ENCODE measurements around the gene TGFBR2.
A peak's percentile ranks its signal among the peaks of the same experiment; 100 is the strongest.

The TGFBR2 gene

DNA sequence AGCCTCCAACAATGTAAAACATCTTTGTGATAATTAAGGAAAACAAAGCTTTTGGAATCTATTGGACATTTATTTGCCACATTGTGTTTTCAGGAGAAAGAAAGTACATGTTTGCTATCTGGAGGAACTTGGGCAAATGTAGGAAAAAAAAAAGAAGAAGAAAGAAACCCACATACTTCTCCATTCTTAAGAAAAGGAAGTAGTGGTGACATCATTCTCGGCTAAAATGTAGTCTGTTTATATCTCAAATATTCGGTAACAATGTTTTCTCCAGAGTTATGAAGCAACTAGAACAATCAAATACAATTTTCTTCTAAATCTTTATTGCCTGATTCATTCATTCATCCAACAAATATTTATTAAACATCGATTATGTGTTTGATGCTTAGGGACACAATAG is 2.3 kb upstream of the TGFBR2 start:
- no peak overlapping the region for H3K4me3 ChIP-seq (ENCODE audit: low read depth, low read length)
- TF ChIP-seq, protein P1, sequence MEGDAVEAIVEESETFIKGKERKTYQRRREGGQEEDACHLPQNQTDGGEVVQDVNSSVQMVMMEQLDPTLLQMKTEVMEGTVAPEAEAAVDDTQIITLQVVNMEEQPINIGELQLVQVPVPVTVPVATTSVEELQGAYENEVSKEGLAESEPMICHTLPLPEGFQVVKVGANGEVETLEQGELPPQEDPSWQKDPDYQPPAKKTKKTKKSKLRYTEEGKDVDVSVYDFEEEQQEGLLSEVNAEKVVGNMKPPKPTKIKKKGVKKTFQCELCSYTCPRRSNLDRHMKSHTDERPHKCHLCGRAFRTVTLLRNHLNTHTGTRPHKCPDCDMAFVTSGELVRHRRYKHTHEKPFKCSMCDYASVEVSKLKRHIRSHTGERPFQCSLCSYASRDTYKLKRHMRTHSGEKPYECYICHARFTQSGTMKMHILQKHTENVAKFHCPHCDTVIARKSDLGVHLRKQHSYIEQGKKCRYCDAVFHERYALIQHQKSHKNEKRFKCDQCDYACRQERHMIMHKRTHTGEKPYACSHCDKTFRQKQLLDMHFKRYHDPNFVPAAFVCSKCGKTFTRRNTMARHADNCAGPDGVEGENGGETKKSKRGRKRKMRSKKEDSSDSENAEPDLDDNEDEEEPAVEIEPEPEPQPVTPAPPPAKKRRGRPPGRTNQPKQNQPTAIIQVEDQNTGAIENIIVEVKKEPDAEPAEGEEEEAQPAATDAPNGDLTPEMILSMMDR (IDR thresholded peaks at IDR 0.05; ENCODE audit: low read depth, low read length) = no peak

DNA sequence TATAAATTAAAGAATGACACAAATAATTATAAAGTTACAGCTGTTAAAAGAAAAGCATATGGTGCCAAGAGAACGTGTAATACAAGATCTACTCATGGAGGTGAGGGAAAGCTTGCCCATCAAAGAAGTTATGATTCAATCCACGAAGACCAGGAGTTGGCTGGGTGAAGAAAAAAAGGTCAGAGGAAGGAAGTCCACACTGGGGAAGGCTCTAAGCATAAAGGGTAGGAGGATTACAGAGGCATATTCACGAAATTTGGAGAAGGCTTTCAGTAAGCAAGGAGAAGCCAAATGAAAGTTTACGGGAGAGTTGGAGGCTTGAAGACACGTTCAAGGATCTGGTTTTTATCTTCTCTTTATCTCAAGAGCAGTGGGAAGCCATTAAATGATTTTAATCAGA is 1.8 kb upstream of the TGFBR2 start:
- no peak overlapping the region for H3K4me3 ChIP-seq (ENCODE audit: low read depth, low read length)
- TF ChIP-seq, protein P1 (IDR thresholded peaks at IDR 0.05; ENCODE audit: low read depth, low read length) = no peak

DNA sequence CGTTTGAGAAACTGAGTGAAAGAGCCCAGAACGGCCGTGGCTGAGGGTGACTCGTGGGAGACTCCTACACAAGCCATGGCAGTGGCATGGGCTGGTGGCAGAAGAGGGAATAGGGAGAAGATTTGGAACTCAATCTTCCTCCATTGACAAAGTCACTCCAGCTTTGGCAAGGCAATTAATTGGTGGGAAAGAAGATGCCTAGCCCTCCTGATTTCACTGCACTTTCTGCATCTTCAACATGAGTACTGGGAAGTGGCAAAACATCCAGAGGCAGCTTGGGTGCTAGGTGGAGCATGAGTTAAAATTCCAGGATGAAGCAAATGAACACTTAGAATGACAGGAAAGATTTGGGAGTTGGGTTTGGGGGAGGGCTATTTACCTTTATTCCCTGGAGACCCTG is 1.4 kb upstream of the TGFBR2 start:
- TF ChIP-seq, protein P1 (IDR thresholded peaks at IDR 0.05; ENCODE audit: low read depth, low read length) = no peak
- H3K4me3 ChIP-seq (ENCODE audit: low read depth, low read length) = no peak overlapping the region

DNA sequence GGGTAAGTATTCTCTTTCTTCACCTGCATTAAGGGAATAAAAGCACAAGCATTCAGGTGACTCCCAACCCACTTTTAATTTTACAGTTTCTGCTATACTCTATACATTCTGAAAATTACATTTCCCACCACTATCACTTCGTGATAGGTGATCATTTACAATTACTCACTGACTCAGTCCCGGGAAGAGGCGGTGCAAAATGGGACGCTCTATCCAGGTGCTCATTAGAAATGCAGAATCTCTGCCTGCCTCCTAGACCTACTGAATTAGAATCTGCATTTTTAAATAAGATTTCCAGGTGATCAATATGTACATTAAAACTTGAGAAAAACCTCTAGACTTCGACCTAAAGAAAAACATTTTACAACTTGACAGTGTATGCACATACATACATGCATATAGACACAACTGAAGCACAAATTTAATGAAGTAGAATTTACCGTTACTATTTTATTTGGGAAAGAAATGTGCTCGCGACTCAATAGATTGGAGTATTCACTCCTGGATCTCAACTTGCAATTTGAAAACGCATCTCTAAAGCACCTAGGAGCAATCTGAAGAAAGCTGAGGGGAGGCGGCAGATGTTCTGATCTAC is 598 bp upstream of the TGFBR2 start:
- TF ChIP-seq, protein P1 (IDR thresholded peaks at IDR 0.05; ENCODE audit: low read depth, low read length) = no peak

DNA sequence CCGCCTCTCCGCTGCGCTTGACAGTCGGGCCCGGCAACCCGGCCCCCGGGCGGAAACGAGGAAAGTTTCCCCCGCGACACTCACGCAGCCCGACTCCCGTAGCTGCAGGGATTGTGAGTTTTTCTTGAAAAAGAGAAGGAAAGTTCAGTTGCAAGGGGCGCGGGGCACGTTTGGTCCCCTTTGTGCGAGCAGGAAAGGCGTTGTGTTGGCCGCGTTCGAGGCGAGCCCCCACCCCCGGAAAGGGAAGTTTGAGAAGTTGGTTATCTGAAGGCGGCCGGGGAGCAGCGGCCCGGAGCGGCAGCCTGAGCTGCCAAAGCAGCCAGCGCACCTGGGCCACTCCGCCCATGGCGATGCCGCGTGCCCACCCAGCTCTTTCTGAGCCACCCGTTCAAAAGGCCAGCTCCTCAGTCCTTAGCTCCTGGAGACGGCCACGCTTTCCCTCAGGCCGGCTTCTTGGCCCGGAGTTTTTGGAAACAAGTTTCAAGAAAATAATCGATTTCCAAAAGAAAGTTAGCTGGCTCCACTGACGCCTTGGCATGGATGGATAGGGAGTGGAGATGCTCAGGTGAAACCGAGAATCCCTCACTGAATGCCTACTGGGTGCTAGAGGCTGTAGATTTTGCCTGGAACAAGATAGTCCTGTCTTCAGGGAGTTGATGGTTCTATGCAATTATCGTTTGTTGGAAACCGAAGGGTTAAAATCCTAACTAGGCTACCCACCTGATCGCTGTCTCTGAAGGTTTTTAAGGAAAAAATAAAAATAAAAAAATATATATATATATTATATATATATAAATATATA is 832 bp downstream of the TGFBR2 start:
- TF ChIP-seq, protein P1 (IDR thresholded peaks at IDR 0.05; ENCODE audit: low read depth, low read length) = no peak
- H3K4me3 ChIP-seq (ENCODE audit: low read depth, low read length) = peak overlapping the region; percentile 89

More for the DNA sequence above, 598 bp upstream of the TGFBR2 start:
- peak overlapping the region; percentile 89 for H3K4me3 ChIP-seq (ENCODE audit: low read depth, low read length)

DNA sequence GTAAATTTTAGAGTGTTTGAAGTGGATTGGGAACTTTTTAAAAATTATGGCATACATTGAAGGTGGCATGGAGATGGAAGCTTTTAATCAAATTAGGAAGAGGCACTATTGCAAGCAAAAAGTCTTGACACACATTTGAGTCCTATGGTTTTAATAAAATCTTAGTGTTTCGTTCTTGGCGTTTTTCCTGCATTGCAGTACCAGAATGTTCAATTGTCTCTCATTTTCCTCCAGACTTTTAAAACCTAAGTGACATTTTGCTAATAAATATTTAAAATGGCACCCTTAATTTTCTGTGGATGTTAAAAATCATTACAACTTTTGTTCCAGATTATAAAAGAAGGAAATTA is 2.2 kb downstream of the TGFBR2 start:
- TF ChIP-seq, protein P1 (IDR thresholded peaks at IDR 0.05; ENCODE audit: low read depth, low read length) = no peak
- peak overlapping the region; percentile 89 for H3K4me3 ChIP-seq (ENCODE audit: low read depth, low read length)

DNA sequence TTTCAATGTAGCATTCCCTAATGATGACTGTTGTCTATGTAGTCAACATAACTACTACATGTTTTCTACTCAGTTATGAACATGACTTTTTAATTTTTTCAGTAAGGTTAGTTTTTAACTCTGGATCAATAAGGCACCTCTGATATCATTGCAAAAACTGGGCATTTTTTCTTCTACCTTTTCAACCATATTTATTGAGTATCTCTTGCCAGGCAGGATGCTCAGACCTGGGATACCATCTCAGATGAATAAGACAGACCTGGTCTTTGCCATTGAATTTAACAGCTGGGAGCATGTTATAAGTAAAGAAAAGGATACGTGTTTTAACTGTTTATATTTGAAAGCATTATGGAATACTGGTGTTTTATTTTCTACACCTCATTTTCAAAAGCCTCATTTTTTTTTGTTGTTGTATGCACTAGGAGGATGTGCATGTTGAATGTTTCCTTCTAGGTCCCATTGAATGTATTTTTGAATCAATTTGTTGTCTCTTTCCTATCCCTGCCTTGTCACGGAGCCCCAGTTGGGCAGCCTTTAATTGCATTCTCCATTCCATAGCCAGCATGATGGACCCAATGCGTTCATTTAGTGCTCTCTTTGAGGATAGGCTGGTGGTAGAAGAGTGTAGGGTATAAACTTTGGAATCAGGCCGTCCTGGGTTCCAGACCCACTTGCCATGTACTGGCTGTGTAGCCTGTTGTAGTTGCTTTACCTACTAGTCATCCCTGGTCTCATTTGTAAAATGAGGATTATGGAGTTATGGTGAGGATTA is 3.7 kb downstream of the TGFBR2 start:
- H3K4me3 ChIP-seq (ENCODE audit: low read depth, low read length) = no peak overlapping the region
- TF ChIP-seq, protein P1 (IDR thresholded peaks at IDR 0.05; ENCODE audit: low read depth, low read length) = no peak
